ENCODE measurements around the gene SEMA6D.

Gene SEMA6D

GRCh38 chr15:47755941-47756340, 38.6 kb downstream of the SEMA6D start:
- no peak for DNase-seq (ENCODE audit: extremely low read depth, low read depth)
- no peak overlapping the region for H3K4me3 ChIP-seq (replicated peaks; ENCODE audit: low read depth, low read length)
- TF ChIP-seq, protein P1, sequence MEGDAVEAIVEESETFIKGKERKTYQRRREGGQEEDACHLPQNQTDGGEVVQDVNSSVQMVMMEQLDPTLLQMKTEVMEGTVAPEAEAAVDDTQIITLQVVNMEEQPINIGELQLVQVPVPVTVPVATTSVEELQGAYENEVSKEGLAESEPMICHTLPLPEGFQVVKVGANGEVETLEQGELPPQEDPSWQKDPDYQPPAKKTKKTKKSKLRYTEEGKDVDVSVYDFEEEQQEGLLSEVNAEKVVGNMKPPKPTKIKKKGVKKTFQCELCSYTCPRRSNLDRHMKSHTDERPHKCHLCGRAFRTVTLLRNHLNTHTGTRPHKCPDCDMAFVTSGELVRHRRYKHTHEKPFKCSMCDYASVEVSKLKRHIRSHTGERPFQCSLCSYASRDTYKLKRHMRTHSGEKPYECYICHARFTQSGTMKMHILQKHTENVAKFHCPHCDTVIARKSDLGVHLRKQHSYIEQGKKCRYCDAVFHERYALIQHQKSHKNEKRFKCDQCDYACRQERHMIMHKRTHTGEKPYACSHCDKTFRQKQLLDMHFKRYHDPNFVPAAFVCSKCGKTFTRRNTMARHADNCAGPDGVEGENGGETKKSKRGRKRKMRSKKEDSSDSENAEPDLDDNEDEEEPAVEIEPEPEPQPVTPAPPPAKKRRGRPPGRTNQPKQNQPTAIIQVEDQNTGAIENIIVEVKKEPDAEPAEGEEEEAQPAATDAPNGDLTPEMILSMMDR (IDR thresholded peaks at IDR 0.05; ENCODE audit: low read depth, low read length, missing control alignments) = no peak

DNA sequence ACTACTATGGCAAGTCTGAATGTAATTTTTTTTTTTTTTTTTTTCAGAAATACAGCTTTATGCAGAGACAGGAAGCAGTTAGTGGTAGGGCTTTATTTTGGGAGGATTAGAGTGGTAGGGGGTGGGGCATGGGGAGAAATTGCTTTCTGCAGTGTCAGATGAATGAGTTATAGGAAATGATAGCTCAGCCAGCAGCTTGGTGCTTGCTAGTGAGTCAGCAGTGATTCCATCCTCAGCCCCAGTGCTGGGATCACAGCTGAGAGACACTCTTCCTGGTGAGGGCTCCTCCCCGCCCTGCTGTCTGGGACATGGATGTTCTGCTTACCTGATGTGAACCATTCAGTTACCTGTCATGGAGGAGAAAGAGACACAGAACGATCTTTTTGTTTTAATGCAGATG, 39.6 kb downstream of the SEMA6D start:
- no peak overlapping the region for H3K4me3 ChIP-seq (replicated peaks; ENCODE audit: low read depth, low read length)
- DNase-seq (ENCODE audit: extremely low read depth, low read depth) = peak; percentile 27
- TF ChIP-seq, protein P1 (IDR thresholded peaks at IDR 0.05; ENCODE audit: low read depth, low read length, missing control alignments) = no peak

DNA sequence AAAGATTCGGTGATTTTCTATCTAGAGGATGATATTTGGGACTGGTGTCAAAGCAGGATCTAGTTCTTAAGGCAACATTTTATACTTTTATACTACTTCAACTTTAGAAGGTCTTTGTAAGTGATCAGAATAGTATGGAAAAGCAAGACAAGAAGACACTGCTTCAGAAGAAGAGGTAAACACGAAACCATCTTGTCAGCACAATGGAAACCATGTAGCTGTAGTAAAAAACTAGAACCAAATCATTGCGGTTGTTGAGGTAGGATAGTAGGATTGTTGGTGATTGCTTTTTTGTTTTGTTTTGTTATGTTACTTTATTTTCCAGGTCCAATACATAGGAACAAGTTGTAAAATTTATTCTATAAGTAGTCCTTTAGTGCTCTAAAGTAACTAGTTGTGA, 40.0 kb downstream of the SEMA6D start:
- TF ChIP-seq, protein P1 (IDR thresholded peaks at IDR 0.05; ENCODE audit: low read depth, low read length, missing control alignments) = no peak
- DNase-seq (ENCODE audit: extremely low read depth, low read depth) = no peak

GRCh38 chr15:47762621-47763020, 45.3 kb downstream of the SEMA6D start:
- TF ChIP-seq, protein P1 (IDR thresholded peaks at IDR 0.05; ENCODE audit: low read depth, low read length, missing control alignments) = no peak

More for the DNA sequence above, 40.0 kb downstream of the SEMA6D start:
- no peak overlapping the region for H3K4me3 ChIP-seq (replicated peaks; ENCODE audit: low read depth, low read length)

DNA sequence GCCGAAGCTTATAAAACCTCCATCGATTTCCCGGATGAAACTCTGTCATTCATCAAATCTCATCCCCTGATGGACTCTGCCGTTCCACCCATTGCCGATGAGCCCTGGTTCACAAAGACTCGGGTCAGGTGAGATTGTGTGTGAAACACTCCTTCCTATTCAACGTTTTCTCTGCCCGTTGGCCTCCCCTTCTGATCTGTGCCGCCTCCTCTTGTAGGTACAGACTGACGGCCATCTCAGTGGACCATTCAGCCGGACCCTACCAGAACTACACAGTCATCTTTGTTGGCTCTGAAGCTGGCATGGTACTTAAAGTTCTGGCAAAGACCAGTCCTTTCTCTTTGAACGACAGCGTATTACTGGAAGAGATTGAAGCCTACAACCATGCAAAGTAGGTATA, 47.4 kb downstream of the SEMA6D start:
- no peak overlapping the region for H3K4me3 ChIP-seq (replicated peaks; ENCODE audit: low read depth, low read length)
- no peak for DNase-seq (ENCODE audit: extremely low read depth, low read depth)
- TF ChIP-seq, protein P1 (IDR thresholded peaks at IDR 0.05; ENCODE audit: low read depth, low read length, missing control alignments) = no peak

More at GRCh38 chr15:47762621-47763020, 45.3 kb downstream of the SEMA6D start:
- DNase-seq (ENCODE audit: extremely low read depth, low read depth) = no peak
- H3K4me3 ChIP-seq (replicated peaks; ENCODE audit: low read depth, low read length) = no peak overlapping the region

GRCh38 chr15:47766406-47766805, 49.1 kb downstream of the SEMA6D start:
- DNase-seq (ENCODE audit: extremely low read depth, low read depth) = no peak
- H3K4me3 ChIP-seq (replicated peaks; ENCODE audit: low read depth, low read length) = no peak overlapping the region
- TF ChIP-seq, protein P1 (IDR thresholded peaks at IDR 0.05; ENCODE audit: low read depth, low read length, missing control alignments) = no peak

DNA sequence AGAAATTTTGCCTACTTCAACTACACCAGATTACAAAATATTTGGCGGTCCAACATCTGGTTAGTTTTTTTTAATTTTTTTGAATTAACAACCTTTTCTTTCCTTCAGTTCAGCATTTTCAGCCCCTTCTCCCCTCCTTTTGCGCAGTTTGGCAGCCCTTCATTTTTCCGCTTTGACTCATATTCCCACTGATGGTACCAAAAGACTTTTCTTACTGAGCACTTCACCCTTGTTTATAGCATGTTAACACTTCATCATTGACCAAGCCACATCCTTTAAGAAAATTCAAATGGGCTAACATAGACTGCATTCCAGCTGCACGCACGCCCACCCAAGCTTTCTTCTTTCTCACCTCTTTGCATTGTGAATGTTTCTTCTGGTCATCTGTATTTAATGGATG, 49.7 kb downstream of the SEMA6D start:
- DNase-seq (ENCODE audit: extremely low read depth, low read depth) = no peak
- TF ChIP-seq, protein P1 (IDR thresholded peaks at IDR 0.05; ENCODE audit: low read depth, low read length, missing control alignments) = no peak
- no peak overlapping the region for H3K4me3 ChIP-seq (replicated peaks; ENCODE audit: low read depth, low read length)
